HG03045 (cell line): ENCODE data around the gene PRSS21.

ENCODE experiments used
- ATAC-seq: cut with Tn5 transposase; IDR thresholded peaks from one replicate; pipeline ENCODE4 v1.9.1; 2021; ENCODE audit warnings: mild to moderate bottlenecking, moderate library complexity; ENCODE audit not compliant: unreplicated experiment

Gene PRSS21

GRCh38 chr16:2840914-2841313 is 23.9 kb downstream of the PRSS21 start:
- no peak for ATAC-seq

DNA sequence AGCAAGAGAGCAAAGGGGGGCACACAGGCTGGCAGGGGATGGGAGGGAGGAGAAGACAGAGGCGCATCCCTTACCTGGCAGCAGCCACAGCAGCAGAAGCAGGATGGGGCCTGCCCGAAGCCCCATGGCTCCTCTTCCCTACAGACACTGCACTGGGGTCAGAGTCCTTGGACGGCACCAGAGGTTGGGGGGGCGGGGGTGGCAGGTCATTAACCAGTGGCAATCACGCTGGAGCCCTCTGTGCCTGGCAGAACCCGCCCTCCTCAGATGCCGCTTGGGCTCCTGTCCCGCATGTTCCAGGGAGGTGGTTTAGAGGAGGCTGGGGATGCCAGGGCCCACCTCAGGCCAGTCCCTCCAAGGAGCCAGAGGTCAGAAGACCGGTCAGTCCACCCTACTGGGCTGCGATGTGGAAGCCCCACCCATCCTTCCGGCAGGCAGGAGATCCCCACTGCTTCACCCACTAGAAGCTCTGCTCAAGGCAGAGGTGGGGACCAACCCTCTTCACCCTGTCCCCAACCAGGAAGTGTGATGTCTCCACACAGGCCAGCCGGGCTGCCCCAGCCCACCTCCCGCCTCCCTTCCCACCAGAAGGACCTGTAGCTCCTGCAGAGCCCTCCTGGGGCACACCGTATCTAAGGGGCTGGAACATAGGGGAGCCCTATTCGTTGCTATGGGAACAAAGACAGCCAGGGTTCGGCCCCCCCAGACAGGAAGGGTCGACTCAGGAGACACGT is 24.7 kb downstream of the PRSS21 start:
- no peak for ATAC-seq

- ATAC-seq = no peak
Measured at GRCh38 chr16:2842340-2843000, 25.4 kb downstream of the PRSS21 start.

DNA sequence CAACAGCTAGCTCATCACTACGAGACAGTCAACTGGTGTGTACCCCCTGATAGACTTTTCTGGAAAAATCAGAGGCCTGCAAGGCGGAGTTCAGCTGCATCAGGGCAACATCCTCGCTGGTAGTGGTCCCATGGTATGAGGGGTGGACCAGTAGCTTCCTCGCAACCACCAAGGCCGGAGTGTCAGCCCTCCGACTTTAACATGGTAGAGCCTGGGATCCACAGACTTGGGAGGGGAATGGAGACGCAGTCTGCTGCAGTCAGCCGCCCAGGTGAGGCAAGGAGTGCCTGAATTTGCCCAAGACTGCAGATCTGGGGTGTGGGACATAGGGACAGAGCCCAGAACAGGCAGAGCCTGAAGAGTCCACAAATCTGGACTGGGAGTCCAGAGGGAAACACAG is 26.5 kb downstream of the PRSS21 start:
- ATAC-seq = no peak

- no peak for ATAC-seq
Measured at GRCh38 chr16:2845116-2845515, 28.1 kb downstream of the PRSS21 start.

DNA sequence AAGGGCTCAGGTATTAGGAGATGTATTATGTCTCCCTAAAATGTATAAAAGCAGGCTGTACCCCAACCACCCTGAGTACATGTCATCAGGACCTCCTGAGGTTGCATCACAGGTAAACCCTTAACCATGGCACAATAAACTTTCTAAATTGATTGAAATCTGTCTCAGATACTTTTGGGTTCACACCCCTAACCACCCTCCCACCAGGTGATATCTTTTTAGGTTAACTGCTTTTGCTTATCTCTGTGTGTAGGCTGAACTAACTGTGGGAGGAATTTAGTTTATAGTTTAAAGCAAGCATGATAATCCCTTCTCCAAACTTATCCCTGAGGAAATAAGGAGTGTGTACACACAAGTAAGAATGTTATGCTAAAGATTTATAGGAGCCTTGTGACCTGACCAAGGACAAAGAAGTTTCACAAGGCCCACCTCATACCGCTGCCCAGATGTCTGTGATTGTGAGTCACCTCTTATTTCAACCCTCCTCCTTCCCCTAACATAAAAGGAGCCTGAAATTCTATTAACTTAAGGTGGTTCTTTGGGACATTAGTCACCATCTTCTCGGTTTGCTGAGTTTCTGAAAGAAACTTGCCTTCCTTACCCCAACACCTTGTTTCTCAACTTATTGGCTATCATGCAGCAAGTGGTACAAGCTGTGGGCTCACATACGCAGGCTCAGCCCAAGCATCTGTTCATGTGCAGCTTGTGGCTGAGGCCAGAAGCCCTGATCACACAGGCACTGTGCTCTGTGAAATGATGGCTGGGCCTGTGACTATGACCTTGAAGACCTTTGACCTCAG is 29.7 kb downstream of the PRSS21 start:
- no peak for ATAC-seq

- ATAC-seq = no peak
Measured at GRCh38 chr16:2848933-2849725, 32.1 kb downstream of the PRSS21 start.

- ATAC-seq = no peak
Measured at GRCh38 chr16:2852003-2852730, 35.1 kb downstream of the PRSS21 start.

DNA sequence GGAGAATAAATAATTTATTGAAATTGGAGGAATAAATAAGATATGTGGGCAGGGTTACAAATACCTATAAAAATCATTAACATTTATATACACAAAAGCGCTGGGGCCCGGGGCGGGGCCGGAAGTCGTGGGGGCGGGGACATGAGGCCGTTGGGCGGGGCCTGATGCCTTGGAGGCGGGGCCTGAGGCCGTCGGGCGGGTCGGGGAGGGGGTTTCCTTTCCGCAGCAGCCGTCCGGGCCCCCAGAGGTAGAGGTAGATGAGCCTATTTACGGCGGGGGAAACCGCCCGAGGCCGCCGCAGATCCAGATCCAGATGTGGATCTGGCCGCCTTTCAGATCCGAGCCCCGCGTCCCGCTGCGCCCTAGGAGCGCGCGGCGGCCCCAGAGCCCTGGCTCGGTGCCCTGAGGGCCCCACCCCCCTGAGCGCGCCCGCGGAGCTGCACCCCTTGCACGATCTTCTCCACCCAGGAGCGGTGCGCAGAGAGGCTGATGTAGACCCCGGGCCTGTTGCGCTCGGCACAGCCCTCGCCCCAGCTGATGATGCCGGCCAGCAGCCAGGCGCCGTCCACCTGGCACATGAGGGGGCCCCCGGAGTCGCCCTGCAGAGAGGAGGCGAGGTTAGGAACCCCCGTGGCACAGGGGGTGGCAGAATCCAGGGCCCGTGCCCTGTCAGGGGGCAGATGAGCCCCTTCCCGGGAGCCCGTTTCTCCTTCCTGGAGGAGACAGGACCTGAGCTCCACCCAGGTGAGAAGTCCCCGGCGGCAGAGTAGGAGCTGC is 35.9 kb downstream of the PRSS21 start:
- no peak for ATAC-seq

- no peak for ATAC-seq
Measured at GRCh38 chr16:2853531-2854073, 36.6 kb downstream of the PRSS21 start.

DNA sequence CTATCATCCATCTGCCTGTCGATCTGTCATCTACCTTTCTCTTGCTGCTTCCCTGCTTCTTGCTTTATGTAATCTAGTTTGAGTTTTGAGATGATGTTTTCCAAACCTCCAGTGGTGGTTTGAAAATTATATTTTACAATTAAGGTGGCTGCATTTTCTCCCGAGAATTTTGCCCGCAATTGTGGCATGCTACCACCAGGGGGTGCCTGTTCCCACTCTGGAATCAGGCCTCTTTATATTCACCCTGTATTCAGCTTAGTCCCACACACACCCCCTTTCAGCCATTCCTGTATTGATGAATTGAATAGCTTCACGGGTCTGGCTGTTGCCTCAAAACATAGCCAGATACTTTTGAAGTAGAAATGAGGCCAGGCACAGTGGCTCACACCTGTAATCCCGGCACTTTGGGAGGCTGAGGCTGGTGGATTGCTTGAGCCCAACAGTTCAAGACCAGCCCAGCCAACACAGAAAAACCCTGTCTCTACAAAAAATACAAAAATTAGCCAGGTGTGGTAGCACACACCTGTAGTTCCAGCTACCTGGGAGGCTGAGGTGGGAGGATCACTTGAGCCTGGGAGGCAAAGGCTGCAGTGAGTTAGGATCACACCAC is 37.8 kb downstream of the PRSS21 start:
- ATAC-seq = no peak

- no peak for ATAC-seq
Measured at GRCh38 chr16:2855536-2855935, 38.5 kb downstream of the PRSS21 start.

DNA sequence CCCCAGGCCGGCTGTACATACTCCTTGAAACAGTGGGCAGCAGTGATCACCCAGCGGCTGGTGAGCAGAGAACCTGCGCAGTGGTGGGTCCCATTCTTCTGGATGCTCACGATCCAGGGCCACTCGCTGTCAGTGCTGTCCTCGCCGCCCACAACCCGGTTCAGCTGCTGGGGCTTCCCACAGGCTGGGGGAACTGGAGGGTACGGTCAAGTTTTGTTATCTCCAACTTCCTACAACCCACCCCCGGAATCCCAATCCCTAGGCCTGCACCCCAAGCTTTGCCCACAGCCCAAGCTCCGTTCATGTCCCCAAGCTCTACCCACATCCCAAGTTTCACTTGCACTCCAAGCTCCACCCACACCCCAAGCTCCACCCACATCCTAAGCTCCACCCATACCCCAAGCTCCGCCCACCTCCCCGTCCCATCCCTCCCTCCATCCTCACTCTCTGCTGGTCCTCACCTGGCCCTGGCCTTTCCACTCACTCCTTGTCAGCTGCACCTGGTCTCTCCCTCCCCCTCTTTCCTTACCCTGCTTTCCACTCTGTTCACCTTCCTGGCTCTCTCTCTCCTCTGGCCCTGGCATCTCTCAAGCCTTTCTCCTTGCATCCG is 39.1 kb downstream of the PRSS21 start:
- ATAC-seq = no peak

DNA sequence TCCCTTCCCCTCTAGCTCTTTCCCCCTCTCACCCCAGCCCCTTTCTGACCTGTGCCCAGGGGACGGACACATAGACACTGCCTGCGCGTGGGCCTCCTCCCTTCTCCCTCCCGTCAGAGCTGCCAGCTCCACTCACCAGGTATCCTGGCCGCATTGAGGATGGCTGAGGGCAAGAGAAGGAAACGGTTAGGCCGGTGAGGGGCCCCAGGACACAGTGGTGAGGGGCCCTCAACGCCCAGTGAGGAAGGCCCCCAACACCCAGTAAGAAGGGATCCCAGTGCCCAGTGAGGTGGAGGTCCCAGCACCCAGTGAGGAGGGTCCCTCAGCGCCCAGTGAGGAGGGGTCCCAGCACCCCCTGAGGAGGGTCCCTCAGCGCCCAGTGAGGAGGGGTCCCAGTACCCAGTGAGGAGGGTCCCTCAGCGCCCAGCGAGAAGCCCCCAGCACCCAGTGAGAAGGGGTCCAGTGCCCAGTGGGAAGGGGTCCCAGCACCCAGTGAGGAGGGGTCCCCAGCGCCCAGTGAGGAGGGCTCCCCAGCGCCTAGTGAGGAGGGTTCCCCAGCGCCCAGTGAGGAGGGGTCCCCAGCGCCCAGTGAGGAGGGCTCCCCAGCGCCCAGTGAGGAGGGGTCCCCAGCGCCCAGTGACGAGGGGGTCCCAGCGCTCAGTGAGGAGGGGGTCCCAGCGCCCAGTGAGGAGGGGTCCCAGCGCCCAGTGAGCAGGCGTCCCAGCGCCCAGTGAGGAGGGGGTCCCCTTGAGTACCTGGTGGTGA is 39.8 kb downstream of the PRSS21 start:
- no peak for ATAC-seq

GRCh38 chr16:2857451-2858244 is 40.6 kb downstream of the PRSS21 start, which contains the start of gene PRSS22:
Gene PRSS22 (minus strand): TSS chr16:2858170. CDS start chr16:2858104, 66 bp downstream.
- no peak for ATAC-seq

- ATAC-seq = no peak
Measured at GRCh38 chr16:2858245-2859025, 41.4 kb downstream of the PRSS21 start.
